Lower leg skin (tissue), 3 donors: Measurements from ENCODE around the gene MTHFD1L.

Experiments
- POLR2A ChIP-seq, 2 donors: fragments of 450-650 bp; IDR thresholded peaks; one replicate each; pipeline ENCODE4 v1.6.1; 2016 to 2017; ENCODE audit warnings: antibody characterized with exemption in 2 of 2, mild to moderate bottlenecking in 1 of 2, moderate library complexity in 1 of 2
- TF ChIP-seq, protein P1 (sequence below), 3 donors: fragments of 450-650 bp; IDR thresholded peaks; one replicate each; pipeline ENCODE4 v1.5.1; 2016; ENCODE audit warnings: antibody characterized with exemption in 3 of 3, mild to moderate bottlenecking in 3 of 3, moderate library complexity in 2 of 3

DNA sequence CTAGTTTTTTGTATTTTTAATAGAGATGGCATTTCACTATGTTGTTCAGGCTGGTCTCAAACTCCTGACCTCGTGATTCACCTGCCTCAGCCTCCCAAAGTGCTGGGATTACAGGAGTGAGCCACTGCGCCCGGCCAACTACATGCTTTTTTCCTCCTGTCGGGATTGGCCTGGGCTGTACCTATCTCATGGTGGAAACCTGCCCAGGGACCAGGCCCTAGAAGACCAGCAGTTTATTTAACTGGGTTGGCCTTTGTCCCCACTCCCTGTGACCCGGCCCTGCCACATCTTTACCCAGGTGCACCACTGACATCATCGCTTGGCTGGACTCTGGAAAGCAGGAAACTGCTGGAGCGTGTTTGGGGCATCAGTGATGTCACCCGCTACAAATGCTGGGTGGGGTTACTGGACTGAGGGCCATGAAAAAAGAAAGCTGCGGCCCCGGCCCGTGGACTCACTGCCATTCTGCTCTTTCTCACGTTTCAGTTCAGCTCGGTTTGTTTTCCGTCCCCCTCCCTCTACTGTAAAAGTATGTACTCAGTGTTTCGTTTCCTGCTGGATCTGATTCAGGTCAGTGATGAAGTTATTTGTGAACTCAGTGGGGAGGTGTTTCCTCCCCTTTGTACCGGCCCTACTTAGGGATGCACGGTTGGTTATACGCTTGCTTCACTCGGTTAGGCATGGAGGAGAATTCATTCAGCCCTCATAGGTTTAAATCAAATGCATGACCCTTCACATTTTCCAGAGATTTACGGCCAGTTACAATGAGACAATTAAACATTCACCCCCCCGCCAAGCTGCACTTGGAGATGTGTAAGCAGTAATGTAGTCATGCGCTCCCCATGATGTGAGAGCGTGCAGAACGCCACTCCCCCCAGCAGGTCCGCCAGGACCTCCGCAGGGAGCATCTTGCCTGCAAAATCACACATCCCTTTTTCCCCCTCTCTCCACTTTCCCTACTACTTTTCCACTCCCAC, 179.3 kb downstream of the MTHFD1L start:
- TF ChIP-seq, protein P1, sequence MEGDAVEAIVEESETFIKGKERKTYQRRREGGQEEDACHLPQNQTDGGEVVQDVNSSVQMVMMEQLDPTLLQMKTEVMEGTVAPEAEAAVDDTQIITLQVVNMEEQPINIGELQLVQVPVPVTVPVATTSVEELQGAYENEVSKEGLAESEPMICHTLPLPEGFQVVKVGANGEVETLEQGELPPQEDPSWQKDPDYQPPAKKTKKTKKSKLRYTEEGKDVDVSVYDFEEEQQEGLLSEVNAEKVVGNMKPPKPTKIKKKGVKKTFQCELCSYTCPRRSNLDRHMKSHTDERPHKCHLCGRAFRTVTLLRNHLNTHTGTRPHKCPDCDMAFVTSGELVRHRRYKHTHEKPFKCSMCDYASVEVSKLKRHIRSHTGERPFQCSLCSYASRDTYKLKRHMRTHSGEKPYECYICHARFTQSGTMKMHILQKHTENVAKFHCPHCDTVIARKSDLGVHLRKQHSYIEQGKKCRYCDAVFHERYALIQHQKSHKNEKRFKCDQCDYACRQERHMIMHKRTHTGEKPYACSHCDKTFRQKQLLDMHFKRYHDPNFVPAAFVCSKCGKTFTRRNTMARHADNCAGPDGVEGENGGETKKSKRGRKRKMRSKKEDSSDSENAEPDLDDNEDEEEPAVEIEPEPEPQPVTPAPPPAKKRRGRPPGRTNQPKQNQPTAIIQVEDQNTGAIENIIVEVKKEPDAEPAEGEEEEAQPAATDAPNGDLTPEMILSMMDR (IDR thresholded peaks at IDR 0.05) = no peak
- no peak for TF ChIP-seq POLR2A (IDR thresholded peaks at IDR 0.05)
